ENCODE data around the gene NR3C1. TPM values are rescaled to one million over a fixed set of nuclear protein-coding genes. Genes with fewer than 3 reads are reported as not detected.

NR3C1 gene
- 100 to 1,000 TPM; 147 to 168 (median 165) TPM for total RNA-seq
- total RNA-seq (2013) = 133 TPM

DNA sequence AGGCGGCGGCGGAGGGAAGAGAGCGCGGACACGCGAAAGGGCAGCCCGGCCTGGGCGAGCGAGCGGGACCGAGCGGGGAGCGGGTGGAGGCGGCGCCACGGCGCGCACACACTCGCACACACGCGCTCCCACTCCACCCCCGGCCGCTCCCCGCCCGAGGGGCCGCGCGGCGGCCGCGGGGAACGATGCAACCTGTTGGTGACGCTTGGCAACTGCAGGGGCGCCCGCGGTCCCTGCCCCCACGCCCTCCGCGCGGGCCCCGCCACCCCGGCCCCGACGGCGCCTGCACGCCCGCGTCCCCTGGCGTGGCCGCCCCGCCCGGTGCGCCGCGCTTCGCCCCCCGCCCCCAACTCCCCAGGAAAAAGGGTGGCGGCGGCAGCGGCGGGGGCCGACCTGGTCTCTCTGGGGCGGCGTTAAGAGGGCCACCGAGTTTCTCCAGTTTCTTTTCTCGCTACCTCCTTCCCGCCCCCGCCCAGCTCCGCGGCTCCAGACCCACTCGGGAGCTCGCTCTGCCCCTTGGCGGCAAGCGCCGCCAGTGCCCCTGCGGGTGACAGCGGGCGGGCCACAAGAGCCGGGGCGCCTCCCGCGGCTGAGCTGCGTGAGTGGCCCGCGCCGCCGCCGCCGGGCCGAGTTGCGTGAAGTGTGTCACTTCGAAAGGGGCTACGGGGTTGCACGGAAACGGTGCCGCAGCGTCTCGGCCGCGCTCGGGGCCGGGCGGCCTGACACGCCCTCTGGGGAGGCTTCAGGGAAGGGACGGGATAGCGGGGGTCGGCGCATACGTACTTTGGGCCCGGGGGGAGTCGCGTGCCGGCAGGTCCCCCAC is at the start of gene NR3C1:
NR3C1 (minus strand) TSS at position 94 of the 823 bp plus-strand sequence. CDS start 2,847 bp downstream, outside the sequence.
- peaks cover 24% of the 10 kb centered on the region for H3K4me1 ChIP-seq (ENCODE audit: control insufficient read depth, insufficient read depth, low read length)
- no peaks in the 10 kb centered on the region for H3K27me3 Mint-ChIP-seq (ENCODE audit: low read depth in 2 of 2)
- H3K4me1 Mint-ChIP-seq = peaks cover 50 to 57% of the 10 kb centered on the region in 2 donors
- intact Hi-C loops (cut with micrococcal nuclease) = loop anchor here (2.0 to 10.0 kb wide), 7 partner anchors 82 to 781 kb away; no protein-coding TSS in a partner anchor
- peak within 1 kb of the TSS; percentile 95 for H3K27ac ChIP-seq (ENCODE audit: low read length)
- H3K4me3 Mint-ChIP-seq = peak within 1 kb of the TSS; percentile 97
- no peaks in the 10 kb centered on the region for H3K9me3 Mint-ChIP-seq
- H3K4me3 ChIP-seq (ENCODE audit: low read length) = peak within 1 kb of the TSS; percentile 77
- DNase-seq (peak; percentile 87 to 95), ATAC-seq (peak; percentile 71 to 89 (median 76))
- peak within 1 kb of the TSS; percentile 97 to 99 for H3K27ac Mint-ChIP-seq
- TF ChIP-seq, protein P1, sequence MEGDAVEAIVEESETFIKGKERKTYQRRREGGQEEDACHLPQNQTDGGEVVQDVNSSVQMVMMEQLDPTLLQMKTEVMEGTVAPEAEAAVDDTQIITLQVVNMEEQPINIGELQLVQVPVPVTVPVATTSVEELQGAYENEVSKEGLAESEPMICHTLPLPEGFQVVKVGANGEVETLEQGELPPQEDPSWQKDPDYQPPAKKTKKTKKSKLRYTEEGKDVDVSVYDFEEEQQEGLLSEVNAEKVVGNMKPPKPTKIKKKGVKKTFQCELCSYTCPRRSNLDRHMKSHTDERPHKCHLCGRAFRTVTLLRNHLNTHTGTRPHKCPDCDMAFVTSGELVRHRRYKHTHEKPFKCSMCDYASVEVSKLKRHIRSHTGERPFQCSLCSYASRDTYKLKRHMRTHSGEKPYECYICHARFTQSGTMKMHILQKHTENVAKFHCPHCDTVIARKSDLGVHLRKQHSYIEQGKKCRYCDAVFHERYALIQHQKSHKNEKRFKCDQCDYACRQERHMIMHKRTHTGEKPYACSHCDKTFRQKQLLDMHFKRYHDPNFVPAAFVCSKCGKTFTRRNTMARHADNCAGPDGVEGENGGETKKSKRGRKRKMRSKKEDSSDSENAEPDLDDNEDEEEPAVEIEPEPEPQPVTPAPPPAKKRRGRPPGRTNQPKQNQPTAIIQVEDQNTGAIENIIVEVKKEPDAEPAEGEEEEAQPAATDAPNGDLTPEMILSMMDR (IDR thresholded peaks at IDR 0.05) = peak; percentile 45
- H3K36me3 ChIP-seq (ENCODE audit: control insufficient read depth, insufficient read depth, low read length) = peaks cover 18% of the 10 kb centered on the region
- no peaks in the 10 kb centered on the region for H3K27me3 ChIP-seq (ENCODE audit: control insufficient read depth, insufficient read depth, low read length)
- no peaks in the 10 kb centered on the region for H3K36me3 Mint-ChIP-seq
- WGBS (ENCODE audit: insufficient coverage) = under 1% methylated on average over 114 of the region's 114 CpGs
- H3K9me3 ChIP-seq (ENCODE audit: control insufficient read depth, insufficient read depth, low read length) = no peaks in the 10 kb centered on the region

DNA sequence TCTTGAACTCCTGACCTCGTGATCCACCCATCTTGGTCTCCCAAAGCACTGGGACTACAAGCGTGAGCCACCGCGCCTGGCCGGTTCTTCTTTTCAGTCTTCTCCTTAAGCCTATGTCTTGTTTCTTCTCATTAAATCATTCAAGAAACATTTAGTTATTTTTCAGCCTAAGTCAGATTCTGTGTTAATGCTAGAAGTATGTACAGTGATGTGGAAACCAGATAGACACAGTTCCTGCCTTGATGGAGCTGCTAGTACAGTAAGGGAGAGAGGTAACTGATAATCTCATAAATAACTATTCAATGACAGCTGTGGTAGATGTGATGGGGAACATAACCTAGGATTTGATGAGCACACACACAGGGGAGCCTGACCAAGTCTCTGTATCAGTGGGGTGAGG is 46.3 kb upstream of the NR3C1 start:
- intact Hi-C loops (cut with micrococcal nuclease) = no loop called here
- H3K27ac Mint-ChIP-seq = no peak overlapping the region
- no peaks in the 10 kb centered on the region for H3K9me3 Mint-ChIP-seq
- no peaks in the 10 kb centered on the region for H3K36me3 Mint-ChIP-seq
- Histone ChIP-seq H3K4me3 (ENCODE audit: low read length) (no peak overlapping the region), H3K4me1 (ENCODE audit: control insufficient read depth, insufficient read depth, low read length) (no peaks in the 10 kb centered on the region), H3K36me3 (ENCODE audit: control insufficient read depth, insufficient read depth, low read length) (no peaks in the 10 kb centered on the region), H3K27ac (ENCODE audit: low read length) (no peak overlapping the region), H3K9me3 (ENCODE audit: control insufficient read depth, insufficient read depth, low read length) (no peaks in the 10 kb centered on the region), H3K27me3 (ENCODE audit: control insufficient read depth, insufficient read depth, low read length) (no peaks in the 10 kb centered on the region)
- WGBS (ENCODE audit: insufficient coverage) = 87% methylated on average over 5 of the region's 5 CpGs
- no peak for ATAC-seq
- no peak for DNase-seq
- H3K27me3 Mint-ChIP-seq (ENCODE audit: low read depth in 2 of 2) = peaks cover 0 to 9% of the 10 kb centered on the region in 2 donors
- TF ChIP-seq, protein P1 (IDR thresholded peaks at IDR 0.05) = no peak
- no peak overlapping the region for H3K4me3 Mint-ChIP-seq
- no peaks in the 10 kb centered on the region for H3K4me1 Mint-ChIP-seq

DNA sequence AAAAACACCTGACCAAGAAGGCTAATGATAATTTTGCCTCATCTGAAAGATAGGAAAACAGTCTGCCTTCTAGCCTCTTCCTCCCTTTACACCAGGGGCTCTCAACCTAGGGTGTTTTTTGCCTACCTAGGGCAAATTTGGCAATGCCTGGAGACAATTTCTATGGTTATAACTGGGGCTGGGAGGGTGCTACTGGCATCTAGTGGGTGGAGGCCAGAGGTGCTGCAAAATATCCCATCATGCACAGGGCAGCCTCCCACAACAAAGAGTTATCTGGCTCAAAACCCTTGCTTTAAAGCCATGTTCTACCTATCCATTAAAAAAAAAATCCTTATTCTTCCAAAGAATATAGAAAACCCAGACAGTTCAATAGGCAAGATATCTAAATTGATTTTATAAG is 45.0 kb upstream of the NR3C1 start:
- DNase-seq (peak in 1 of 2 donors; percentile 45), ATAC-seq (peak in 1 of 3 donors; percentile 52)
- no peak overlapping the region for H3K4me3 ChIP-seq (ENCODE audit: low read length)
- H3K27me3 Mint-ChIP-seq (ENCODE audit: low read depth in 2 of 2) = peaks cover 4 to 9% of the 10 kb centered on the region in 2 donors
- H3K4me1 ChIP-seq (ENCODE audit: control insufficient read depth, insufficient read depth, low read length) = no peaks in the 10 kb centered on the region
- no peak overlapping the region for H3K27ac ChIP-seq (ENCODE audit: low read length)
- no peaks in the 10 kb centered on the region for H3K9me3 ChIP-seq (ENCODE audit: control insufficient read depth, insufficient read depth, low read length)
- H3K4me3 Mint-ChIP-seq = no peak overlapping the region
- no peak overlapping the region for H3K27ac Mint-ChIP-seq
- TF ChIP-seq, protein P1 (IDR thresholded peaks at IDR 0.05) = no peak
- no peaks in the 10 kb centered on the region for H3K36me3 ChIP-seq (ENCODE audit: control insufficient read depth, insufficient read depth, low read length)
- intact Hi-C loops (cut with micrococcal nuclease) = no loop called here
- no peaks in the 10 kb centered on the region for H3K9me3 Mint-ChIP-seq
- H3K4me1 Mint-ChIP-seq = no peaks in the 10 kb centered on the region
- no peaks in the 10 kb centered on the region for H3K27me3 ChIP-seq (ENCODE audit: control insufficient read depth, insufficient read depth, low read length)
- no peaks in the 10 kb centered on the region for H3K36me3 Mint-ChIP-seq

Measured in natural killer cell (primary cell).